Adrenal gland (tissue), 5 donors: ENCODE data around the gene KRTAP10-10.
"Not testable (repeated sequence)": the region's sequence is repeated elsewhere in the genome, so short reads cannot be mapped to it uniquely, and the experiment has no call there.

ENCODE experiments used
- CTCF ChIP-seq, 6 experiments: fragments of 450-650 bp in 4 of 6; fragments of 200-600 bp in 2 of 6; sonication (generic) in 1 of 6; IDR thresholded peaks; 1 replicate in 5 of 6; 2 replicates in 1 of 6; pipeline versions ENCODE4 v1.5.1 to v1.8.0; 2016 to 2021; ENCODE audit warnings: antibody characterized with exemption in 6 of 6, mild to moderate bottlenecking in 2 of 6, moderate library complexity in 1 of 6
- POLR2A ChIP-seq, 2 donors: fragments of 450-650 bp; IDR thresholded peaks; one replicate each; pipeline ENCODE4 v1.6.1; 2017; ENCODE audit warnings: antibody characterized with exemption in 2 of 2, mild to moderate bottlenecking in 2 of 2, moderate library complexity in 1 of 2
- donor health status: DM: no; HTN: no; CAD: no.

DNA sequence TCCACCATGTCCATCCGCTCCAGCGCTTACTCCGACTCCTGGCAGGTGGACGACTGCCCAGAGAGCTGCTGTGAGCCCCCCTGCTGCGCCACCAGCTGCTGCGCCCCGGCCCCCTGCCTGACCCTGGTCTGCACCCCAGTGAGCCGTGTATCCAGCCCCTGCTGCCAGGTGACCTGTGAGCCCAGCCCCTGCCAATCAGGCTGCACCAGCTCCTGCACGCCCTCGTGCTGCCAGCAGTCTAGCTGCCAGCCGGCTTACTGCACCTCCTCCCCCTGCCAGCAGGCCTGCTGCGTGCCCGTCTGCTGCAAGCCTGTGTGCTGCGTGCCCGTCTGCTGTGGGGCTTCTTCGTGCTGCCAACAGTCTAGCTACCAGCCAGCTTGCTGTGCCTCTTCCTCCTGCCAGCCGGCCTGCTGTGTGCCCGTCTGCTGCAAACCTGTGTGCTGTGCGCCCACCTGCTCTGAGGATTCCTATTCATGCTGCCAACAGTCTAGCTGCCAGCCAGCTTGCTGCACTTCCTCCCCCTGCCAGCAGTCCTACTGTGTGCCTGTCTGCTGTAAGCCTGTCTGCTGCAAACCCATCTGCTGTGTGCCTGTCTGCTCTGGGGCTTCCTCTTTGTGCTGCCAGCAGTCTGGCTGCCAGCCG lies 9.9 kb upstream of the KRTAP10-10 start:
- TF ChIP-seq CTCF, POLR2A (IDR thresholded peaks at IDR 0.05): not testable (repeated sequence)
